ENCODE results near the gene CTXND1. TPM values are rescaled to one million over a fixed set of nuclear protein-coding genes. Genes with fewer than 3 reads are reported as not detected.

The CTXND1 gene
- total RNA-seq, 1 donor from 2014 or later: not detected

GRCh38 chr15:80242802-80243201 lies 9.2 kb downstream of the CTXND1 start:
- DNase-seq (ENCODE audit: low read depth): no peak
- H3K27me3 ChIP-seq (ENCODE audit: control insufficient read depth, insufficient read depth, low read length): peaks cover 2% of the 10 kb centered on the region
- FAIRE-seq: no peak

GRCh38 chr15:80242132-80242769 lies 9.8 kb downstream of the CTXND1 start:
- peak; percentile 24 for DNase-seq (ENCODE audit: low read depth)
- H3K27me3 ChIP-seq (ENCODE audit: control insufficient read depth, insufficient read depth, low read length): peaks cover 2% of the 10 kb centered on the region
- no peaks in the 10 kb centered on the region for H3K36me3 ChIP-seq (ENCODE audit: control insufficient read depth, insufficient read depth, low read length)
- no peak for FAIRE-seq
- no peak overlapping the region for H3K4me3 ChIP-seq (ENCODE audit: low read depth, low read length)
- TF ChIP-seq CTCF (IDR thresholded peaks at IDR 0.05; ENCODE audit: insufficient read depth, low read length, severe bottlenecking): peak; percentile 76

More at GRCh38 chr15:80242802-80243201, 9.2 kb downstream of the CTXND1 start:
- TF ChIP-seq CTCF (IDR thresholded peaks at IDR 0.05; ENCODE audit: insufficient read depth, low read length, severe bottlenecking): no peak
- no peaks in the 10 kb centered on the region for H3K36me3 ChIP-seq (ENCODE audit: control insufficient read depth, insufficient read depth, low read length)
- no peak overlapping the region for H3K4me3 ChIP-seq (ENCODE audit: low read depth, low read length)

- no peak overlapping the region for H3K4me3 ChIP-seq (ENCODE audit: low read depth, low read length)
- H3K36me3 ChIP-seq (ENCODE audit: control insufficient read depth, insufficient read depth, low read length): no peaks in the 10 kb centered on the region
- no peak for FAIRE-seq
- no peak for DNase-seq (ENCODE audit: low read depth)
- no peak for TF ChIP-seq CTCF (IDR thresholded peaks at IDR 0.05; ENCODE audit: insufficient read depth, low read length, severe bottlenecking)
- no peaks in the 10 kb centered on the region for H3K27me3 ChIP-seq (ENCODE audit: control insufficient read depth, insufficient read depth, low read length)
Observed at GRCh38 chr15:80241508-80241907, 10.5 kb downstream of the CTXND1 start.

- no peak for DNase-seq (ENCODE audit: low read depth)
- no peaks in the 10 kb centered on the region for H3K27me3 ChIP-seq (ENCODE audit: control insufficient read depth, insufficient read depth, low read length)
- TF ChIP-seq CTCF (IDR thresholded peaks at IDR 0.05; ENCODE audit: insufficient read depth, low read length, severe bottlenecking): no peak
- no peaks in the 10 kb centered on the region for H3K36me3 ChIP-seq (ENCODE audit: control insufficient read depth, insufficient read depth, low read length)
- no peak for FAIRE-seq
- no peak overlapping the region for H3K4me3 ChIP-seq (ENCODE audit: low read depth, low read length)
Observed at GRCh38 chr15:80240276-80240675, 11.7 kb downstream of the CTXND1 start.

- Histone ChIP-seq H3K27me3 (ENCODE audit: control insufficient read depth, insufficient read depth, low read length) (no peaks in the 10 kb centered on the region), H3K36me3 (ENCODE audit: control insufficient read depth, insufficient read depth, low read length) (no peaks in the 10 kb centered on the region), H3K4me3 (ENCODE audit: low read depth, low read length) (no peak overlapping the region)
- TF ChIP-seq CTCF (IDR thresholded peaks at IDR 0.05; ENCODE audit: insufficient read depth, low read length, severe bottlenecking): peak; percentile 78
- DNase-seq (ENCODE audit: low read depth): peak; percentile 31
- no peak for FAIRE-seq
Observed at GRCh38 chr15:80234883-80235282, 17.1 kb downstream of the CTXND1 start.

- no peak for FAIRE-seq
- H3K27me3 ChIP-seq (ENCODE audit: control insufficient read depth, insufficient read depth, low read length): no peaks in the 10 kb centered on the region
- no peak for TF ChIP-seq CTCF (IDR thresholded peaks at IDR 0.05; ENCODE audit: insufficient read depth, low read length, severe bottlenecking)
Observed at GRCh38 chr15:80233581-80233980, 18.4 kb downstream of the CTXND1 start.

More at GRCh38 chr15:80233581-80233980, 18.4 kb downstream of the CTXND1 start:
- Histone ChIP-seq H3K36me3 (ENCODE audit: control insufficient read depth, insufficient read depth, low read length) (no peaks in the 10 kb centered on the region), H3K4me3 (ENCODE audit: low read depth, low read length) (no peak overlapping the region)
- DNase-seq (ENCODE audit: low read depth): no peak

All from bronchial epithelial cell (primary cell).